ENCODE data around the gene UTP11. TPM values are rescaled to one million over a fixed set of nuclear protein-coding genes. Genes with fewer than 3 reads are reported as not detected.

The UTP11 gene
- total RNA-seq, 1 donor from 2014 or later, result 26.4 TPM

GRCh38 chr1:37995751-37996345 lies 16.7 kb upstream of the UTP11 start:
- TF ChIP-seq CTCF (IDR thresholded peaks at IDR 0.05), result no peak
- Mint-ChIP-seq H3K27me3 (ENCODE audit: low read depth) (no peaks in the 10 kb centered on the region), H3K27ac (ENCODE audit: unreplicated experiment) (peak overlapping the region; percentile 5), H3K4me1 (ENCODE audit: low read depth) (peaks cover 38% of the 10 kb centered on the region), H3K9me3 (ENCODE audit: low read depth) (no peaks in the 10 kb centered on the region), H3K36me3 (ENCODE audit: low read depth) (peaks cover 23% of the 10 kb centered on the region), H3K4me3 (ENCODE audit: unreplicated experiment) (peak overlapping the region; percentile 28)
- DNase-seq (ENCODE audit: low spot score), result no peak

GRCh38 chr1:37997256-37998088 lies 15.1 kb upstream of the UTP11 start:
- Mint-ChIP-seq H3K36me3 (ENCODE audit: low read depth) (peaks cover 23% of the 10 kb centered on the region), H3K9me3 (ENCODE audit: low read depth) (no peaks in the 10 kb centered on the region), H3K4me3 (ENCODE audit: unreplicated experiment) (no peak overlapping the region), H3K4me1 (ENCODE audit: low read depth) (peaks cover 52% of the 10 kb centered on the region), H3K27me3 (ENCODE audit: low read depth) (no peaks in the 10 kb centered on the region), H3K27ac (ENCODE audit: unreplicated experiment) (peak overlapping the region; percentile 41)
- no peak for DNase-seq (ENCODE audit: low spot score)
- TF ChIP-seq CTCF (IDR thresholded peaks at IDR 0.05), result no peak

GRCh38 chr1:37998089-37998808 lies 14.3 kb upstream of the UTP11 start:
- no peak for TF ChIP-seq CTCF (IDR thresholded peaks at IDR 0.05)
- peaks cover 55% of the 10 kb centered on the region for H3K4me1 Mint-ChIP-seq (ENCODE audit: low read depth)
- H3K4me3 Mint-ChIP-seq (ENCODE audit: unreplicated experiment), result no peak overlapping the region
- no peak for DNase-seq (ENCODE audit: low spot score)
- peak overlapping the region; percentile 24 for H3K27ac Mint-ChIP-seq (ENCODE audit: unreplicated experiment)
- peaks cover 23% of the 10 kb centered on the region for H3K36me3 Mint-ChIP-seq (ENCODE audit: low read depth)
- H3K9me3 Mint-ChIP-seq (ENCODE audit: low read depth), result no peaks in the 10 kb centered on the region
- H3K27me3 Mint-ChIP-seq (ENCODE audit: low read depth), result no peaks in the 10 kb centered on the region

- H3K4me3 Mint-ChIP-seq (ENCODE audit: unreplicated experiment), result peak overlapping the region; percentile 11
- no peaks in the 10 kb centered on the region for H3K27me3 Mint-ChIP-seq (ENCODE audit: low read depth)
- TF ChIP-seq CTCF (IDR thresholded peaks at IDR 0.05), result no peak
- no peaks in the 10 kb centered on the region for H3K9me3 Mint-ChIP-seq (ENCODE audit: low read depth)
- no peak for DNase-seq (ENCODE audit: low spot score)
- peak overlapping the region; percentile 99 for H3K27ac Mint-ChIP-seq (ENCODE audit: unreplicated experiment)
- peaks cover 62% of the 10 kb centered on the region for H3K4me1 Mint-ChIP-seq (ENCODE audit: low read depth)
- peaks cover 23% of the 10 kb centered on the region for H3K36me3 Mint-ChIP-seq (ENCODE audit: low read depth)
Measured at GRCh38 chr1:37998913-37999429, 13.6 kb upstream of the UTP11 start.
